Activated B cell treated with CpG ODN at 0.5 μM for 24 hours (primary cell): ENCODE measurements around the gene EBP. TPM values are rescaled to one million over a fixed set of nuclear protein-coding genes. Genes with fewer than 3 reads are reported as not detected.

ENCODE experiments used
- ATAC-seq: fragments of 200-7000 bp; cut with Tn5 transposase; one replicate; pipeline ENCODE4 v1.10.0; 2021; ENCODE audit warnings: low read depth, mild to moderate bottlenecking, moderate library complexity
- CTCF ChIA-PET: fragments of 350-600 bp; sonication (Branson Sonifier 250); formaldehyde crosslinking; loops from one replicate; lab custom pipeline; 2021; ENCODE audit warnings: antibody characterized with exemption; lab: Charles Lee
- POLR2A ChIA-PET: fragments of 350-600 bp; sonication (Branson Sonifier 250); formaldehyde crosslinking; loops from one replicate; lab custom pipeline; 2021; ENCODE audit warnings: antibody characterized with exemption; lab: Charles Lee
- DNase-seq: peaks from one replicate; pipeline ENCODE4 v3.0.0; 2022
- H3K27ac Mint-ChIP-seq: one replicate; pipeline ENCODE4 v1.8.0; 2020; ENCODE audit warnings: mixed read lengths
- H3K27me3 Mint-ChIP-seq: one replicate; pipeline ENCODE4 v1.8.0; 2021; ENCODE audit warnings: mixed read lengths
- H3K36me3 Mint-ChIP-seq: one replicate; pipeline ENCODE4 v1.8.0; 2021; ENCODE audit warnings: low read depth, mixed read lengths
- H3K4me1 Mint-ChIP-seq: one replicate; pipeline ENCODE4 v1.8.0; 2021; ENCODE audit warnings: mixed read lengths
- H3K4me3 Mint-ChIP-seq: one replicate; pipeline ENCODE4 v1.8.0; 2020; ENCODE audit warnings: mild to moderate bottlenecking, mixed read lengths
- H3K9me3 Mint-ChIP-seq: one replicate; pipeline ENCODE4 v1.8.0; 2020; ENCODE audit warnings: mixed read lengths
- CTCF ChIP-seq: fragments of 200-600 bp; IDR thresholded peaks from one replicate; pipeline ENCODE4 v1.8.0; 2022; ENCODE audit warnings: antibody characterized with exemption, mild to moderate bottlenecking
- intact Hi-C: fragments of 100-400 bp; cut with micrococcal nuclease; formaldehyde crosslinking; loops from one replicate; pipeline ENCODE4 v1.15.1; 2024
- total RNA-seq: library from RNA; stranded (reverse); gene quantifications from 2 replicates; pipeline ENCODE4 v1.2.3, GENCODE V29; 2022

Gene EBP
- total RNA-seq, 1 donor from 2014 or later: 72.4 TPM

GRCh38 chrX:48508400-48509244 lies 13.0 kb upstream of the EBP start, which contains the start of gene PORCN:
Gene PORCN, plus strand, starts transcription at chrX:48508992. Its CDS starts 829 bp downstream, at chrX:48509821.
- ChIA-PET POLR2A (interaction anchor here (0.6 to 2.5 kb wide), 11 partner anchors 13 to 672 kb away, joined by 3 to 22 read pairs (median 3); partner anchors contain the start of genes EBP, FTSJ1, RBM3 and TBC1D25), CTCF (interaction anchor here (0.6 to 1.5 kb wide), 3 partner anchors 34 to 672 kb away, joined by 3 to 4 read pairs (median 3); partner anchors contain the start of gene ZNF81)
- ATAC-seq: peak; percentile 88
- intact Hi-C loops: loop anchor here (1.0 to 5.0 kb wide), 8 partner anchors 13 to 849 kb away; partner anchors contain the start of genes EBP, FTSJ1, HDAC6 and RBM3
- peak within 1 kb of the TSS; percentile 91 for H3K4me3 Mint-ChIP-seq
- H3K36me3 Mint-ChIP-seq: peaks cover 5% of the 10 kb centered on the region
- no peaks in the 10 kb centered on the region for H3K27me3 Mint-ChIP-seq
- DNase-seq: peak; percentile 65
- TF ChIP-seq CTCF: no peak
- no peaks in the 10 kb centered on the region for H3K9me3 Mint-ChIP-seq
- H3K4me1 Mint-ChIP-seq: peaks cover 11% of the 10 kb centered on the region
- H3K27ac Mint-ChIP-seq: peak within 1 kb of the TSS; percentile 91

GRCh38 chrX:48509245-48509590 lies 12.4 kb upstream of the EBP start:
- peak overlapping the region; percentile 76 for H3K27ac Mint-ChIP-seq
- H3K9me3 Mint-ChIP-seq: no peaks in the 10 kb centered on the region
- H3K27me3 Mint-ChIP-seq: no peaks in the 10 kb centered on the region
- H3K4me1 Mint-ChIP-seq: peaks cover 11% of the 10 kb centered on the region
- POLR2A ChIA-PET: interaction anchor here (1.4 to 2.5 kb wide), 4 partner anchors 30 to 175 kb away, joined by 3 to 22 read pairs (median 12); partner anchors contain the start of genes RBM3, TBC1D25 and WAS
- DNase-seq: no peak
- TF ChIP-seq CTCF: no peak
- H3K36me3 Mint-ChIP-seq: peaks cover 5% of the 10 kb centered on the region
- peak overlapping the region; percentile 91 for H3K4me3 Mint-ChIP-seq
- intact Hi-C loops: loop anchor here (2.0 to 5.0 kb wide), 2 partner anchors 42 to 66 kb away; partner anchors contain the start of gene RBM3
- no peak for ATAC-seq
- CTCF ChIA-PET: no interaction called here

- no peak for TF ChIP-seq CTCF
- CTCF ChIA-PET: no interaction called here
- H3K9me3 Mint-ChIP-seq: no peaks in the 10 kb centered on the region
- DNase-seq (no peak), ATAC-seq (no peak)
- H3K36me3 Mint-ChIP-seq: peaks cover 7% of the 10 kb centered on the region
- no peaks in the 10 kb centered on the region for H3K27me3 Mint-ChIP-seq
- peak overlapping the region; percentile 76 for H3K27ac Mint-ChIP-seq
- POLR2A ChIA-PET: interaction anchor here (2.4 to 2.5 kb wide), 2 partner anchors 35 to 65 kb away, joined by 6 to 17 read pairs; partner anchors contain the start of gene RBM3
- intact Hi-C loops: loop anchor here (2.0 to 5.0 kb wide), 2 partner anchors 42 to 65 kb away; partner anchors contain the start of gene RBM3
- peak overlapping the region; percentile 91 for H3K4me3 Mint-ChIP-seq
- H3K4me1 Mint-ChIP-seq: peaks cover 11% of the 10 kb centered on the region
Observed at GRCh38 chrX:48509619-48510018, 12.0 kb upstream of the EBP start.

- Mint-ChIP-seq H3K4me3 (no peak overlapping the region), H3K4me1 (peaks cover 11% of the 10 kb centered on the region)
Observed at GRCh38 chrX:48511560-48511959, 10.0 kb upstream of the EBP start.

More at GRCh38 chrX:48511560-48511959, 10.0 kb upstream of the EBP start:
- ChIA-PET CTCF (no interaction called here), POLR2A (no interaction called here)
- Mint-ChIP-seq H3K36me3 (peaks cover 7% of the 10 kb centered on the region), H3K27me3 (no peaks in the 10 kb centered on the region), H3K27ac (no peak overlapping the region), H3K9me3 (no peaks in the 10 kb centered on the region)
- intact Hi-C loops: no loop called here
- no peak for ATAC-seq
- no peak for TF ChIP-seq CTCF
- no peak for DNase-seq
